NCI-H2107 treated with DMSO at 0.1 percent for 48 hours (cell line): ENCODE results near the gene TSPEAR.
"Not testable (repeated sequence)": the region's sequence is repeated elsewhere in the genome, so short reads cannot be mapped to it uniquely, and the experiment has no call there.

Source experiments
- DNase-seq: peaks from one replicate; lab custom pipeline; 2025; ENCODE audit not compliant: unreplicated experiment; lab: John Stamatoyannopoulos, UW

Gene TSPEAR

GRCh38 chr21:44636209-44637017 is 75.0 kb downstream of the TSPEAR start:
- no peak for DNase-seq

- no peak for DNase-seq
These were observed 79.3 kb downstream of the TSPEAR start for GRCh38 chr21:44632067-44632466.

GRCh38 chr21:44630440-44630839 is 80.9 kb downstream of the TSPEAR start:
- no peak for DNase-seq

- DNase-seq, result no peak
These were observed 82.5 kb downstream of the TSPEAR start for GRCh38 chr21:44628707-44629391.

- not testable (repeated sequence) for DNase-seq
These were observed 83.5 kb downstream of the TSPEAR start for GRCh38 chr21:44627831-44628233.

GRCh38 chr21:44627181-44627822 is 84.1 kb downstream of the TSPEAR start:
- DNase-seq, result not testable (repeated sequence)

- no peak for DNase-seq
These were observed 84.7 kb downstream of the TSPEAR start, which contains the start of gene KRTAP10-9 for GRCh38 chr21:44626673-44627143. TSS of gene KRTAP10-9 (plus strand) at chr21:44627093. CDS start at chr21:44627172, 79 bp downstream.

- no peak for DNase-seq
These were observed 85.1 kb downstream of the TSPEAR start for GRCh38 chr21:44626262-44626661.

- no peak for DNase-seq
These were observed 85.6 kb downstream of the TSPEAR start for GRCh38 chr21:44625756-44626155.

GRCh38 chr21:44623575-44623974 is 87.8 kb downstream of the TSPEAR start:
- no peak for DNase-seq

GRCh38 chr21:44619886-44620285 is 91.5 kb downstream of the TSPEAR start:
- DNase-seq, result no peak

- no peak for DNase-seq
These were observed 92.5 kb downstream of the TSPEAR start for GRCh38 chr21:44618909-44619308.

- DNase-seq, result no peak
These were observed 92.9 kb downstream of the TSPEAR start for GRCh38 chr21:44618504-44618903.

GRCh38 chr21:44617071-44617501 is 94.3 kb downstream of the TSPEAR start:
- DNase-seq, result no peak

- no peak for DNase-seq
These were observed 94.8 kb downstream of the TSPEAR start for GRCh38 chr21:44616591-44616926.

- DNase-seq, result no peak
These were observed 95.3 kb downstream of the TSPEAR start for GRCh38 chr21:44615911-44616590.

GRCh38 chr21:44615466-44615865 is 95.9 kb downstream of the TSPEAR start:
- DNase-seq, result no peak

- DNase-seq, result no peak
These were observed 96.4 kb downstream of the TSPEAR start for GRCh38 chr21:44614961-44615391.

- DNase-seq, result no peak
These were observed 97.2 kb downstream of the TSPEAR start for GRCh38 chr21:44614161-44614631.

GRCh38 chr21:44613386-44614155 is 97.8 kb downstream of the TSPEAR start:
- DNase-seq, result no peak
